HepG2 (cell line): Measurements from ENCODE around the gene AGER. TPM values are rescaled to one million over a fixed set of nuclear protein-coding genes. Genes with fewer than 3 reads are reported as not detected.

Experiments
- ATF3 ChIP-seq: sonication (generic); formaldehyde crosslinking; IDR thresholded peaks from 2 replicates; pipeline ENCODE4 v1.4.0; 2020; ENCODE audit warnings: missing genetic modification reagents
- ETV6 ChIP-seq: sonication (generic); formaldehyde crosslinking; conservative IDR thresholded peaks from 2 replicates; pipeline ENCODE4 v1.4.0; 2020; ENCODE audit warnings: missing genetic modification reagents
- JUN ChIP-seq: sonication (generic); formaldehyde crosslinking; IDR thresholded peaks from 2 replicates; pipeline ENCODE4 v1.4.0; 2020; ENCODE audit warnings: mild to moderate bottlenecking, missing genetic modification reagents
- JUND ChIP-seq: sonication (generic); formaldehyde crosslinking; IDR thresholded peaks from 2 replicates; pipeline ENCODE4 v1.8.0; 2022; ENCODE audit warnings: mild to moderate bottlenecking, missing genetic modification reagents
- SKIL ChIP-seq: sonication (generic); formaldehyde crosslinking; IDR thresholded peaks from 2 replicates; pipeline ENCODE4 v1.8.0; 2022; ENCODE audit warnings: missing genetic modification reagents, mild to moderate bottlenecking, moderate library complexity, borderline replicate concordance
- SNAPC4 ChIP-seq: sonication (generic); formaldehyde crosslinking; IDR thresholded peaks from 2 replicates; pipeline ENCODE4 v1.4.0; 2020; ENCODE audit warnings: mild to moderate bottlenecking, missing genetic modification reagents
- ZBTB37 ChIP-seq: sonication (generic); formaldehyde crosslinking; IDR thresholded peaks from 2 replicates; pipeline ENCODE4 v1.4.0; 2020; ENCODE audit warnings: mild to moderate bottlenecking, missing genetic modification reagents
- ZNF205 ChIP-seq: IDR thresholded peaks from 2 replicates; pipeline ENCODE4 v1.6.1; 2018; ENCODE audit warnings: missing biosample characterization, missing genetic modification reagents
- ZNF280B ChIP-seq: sonication (generic); formaldehyde crosslinking; IDR thresholded peaks from 2 replicates; pipeline ENCODE4 v1.5.0; 2020; ENCODE audit warnings: missing genetic modification reagents, mild to moderate bottlenecking, borderline replicate concordance
- polyA plus RNA-seq, 8 experiments: library from polyadenylated mRNA; depleted of rRNA in 3 of 8; stranded (reverse) in 7 of 8; unstranded in 1 of 8; fragments of >200 nt; fragmentation: Illumina TruSeq in 4 of 8; extraction: Trizol in 4 of 8; gene quantifications; 2 replicates each; pipeline versions ENCODE4 v1.2.1 to v1.2.3, GENCODE V29; 2011 to 2016; ENCODE audit warnings: low read depth in 4 of 8, missing spikeins in 1 of 8, mixed read lengths in 1 of 8; ENCODE audit not compliant: insufficient read depth in 1 of 8
- total RNA-seq, 5 experiments: library from RNA; depleted of rRNA; stranded (reverse); fragments of >200 nt; fragmentation: Illumina TruSeq; extraction: Trizol; gene quantifications; 2 replicates each; pipeline ENCODE4 v1.2.3, GENCODE V29; 2016; ENCODE audit warnings: low read depth in 1 of 5
- TF ChIP-seq, protein P1 (sequence below): sonication (generic); formaldehyde crosslinking; IDR thresholded peaks from 2 replicates; pipeline ENCODE4 v1.9.0; 2021; ENCODE audit warnings: missing genetic modification reagents, mild to moderate bottlenecking, borderline replicate concordance
- TF ChIP-seq, protein P2 (sequence below): sonication (generic); formaldehyde crosslinking; IDR thresholded peaks from 2 replicates; pipeline ENCODE4 v1.8.1; 2022; ENCODE audit warnings: low read depth, mild to moderate bottlenecking, missing genetic modification reagents

Gene AGER
- total and polyA plus RNA-seq, 2 of the 13 experiments (the other 11 are each of a cell fraction or from before 2014, with no cell fraction given): 1.9 to 5.1 TPM

DNA sequence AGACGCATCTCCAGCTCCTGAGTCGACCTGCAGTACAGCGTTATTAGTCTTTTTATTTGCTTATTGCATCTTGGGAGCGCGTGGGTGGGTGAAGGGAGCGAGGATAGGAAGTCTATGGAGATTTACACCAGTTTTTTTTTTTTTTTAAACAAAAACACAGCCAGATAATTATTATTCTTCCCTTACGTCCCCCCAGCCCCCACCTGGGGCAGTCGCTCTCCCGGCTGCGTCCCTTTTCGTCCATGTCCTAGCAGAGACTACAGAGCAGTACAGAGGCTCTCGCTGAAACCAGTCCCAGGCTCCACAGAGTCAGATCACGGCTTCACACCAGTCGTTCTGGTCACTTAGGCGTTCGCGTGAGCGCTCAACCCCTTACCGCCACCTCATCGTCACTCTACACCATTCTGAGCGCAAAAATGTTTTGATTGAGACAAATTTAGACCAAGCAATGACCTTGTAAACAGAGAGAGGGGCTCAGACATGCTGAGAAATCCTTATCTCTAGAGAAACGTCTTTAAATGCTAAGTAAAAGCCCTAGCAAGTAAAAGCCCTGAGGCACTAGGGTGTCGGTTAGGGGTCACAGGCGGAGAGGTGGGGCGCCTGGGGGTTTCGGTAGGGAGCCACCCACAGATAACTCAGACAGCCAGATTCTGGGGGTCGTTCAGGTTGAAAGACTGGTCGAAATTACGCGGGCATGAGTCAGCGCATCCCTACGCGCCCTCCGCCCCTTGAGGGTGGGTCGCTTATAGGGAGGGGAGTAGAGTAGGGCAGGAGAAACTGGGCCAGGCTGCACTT is 31.1 kb downstream of the AGER start (continued):
- no peak for TF ChIP-seq JUN (CRISPR knock-in tag)
- no peak for TF ChIP-seq SNAPC4 (CRISPR knock-in tag)
- no peak for TF ChIP-seq JUND (CRISPR knock-in tag)
- no peak for TF ChIP-seq ETV6 (CRISPR knock-in tag)
- 0 out of 2 replicates have a peak, but pooled peaks have one; percentile 35 for TF ChIP-seq SKIL
- TF ChIP-seq ZNF205: peak; percentile 56; the same call in 1 of the 2 replicates
- 0 out of 2 replicates have a peak, but pooled peaks have one; percentile 12 for TF ChIP-seq ZBTB37 (CRISPR knock-in tag)
- no peak for TF ChIP-seq ATF3 (CRISPR knock-in tag)
- TF ChIP-seq, protein P1, sequence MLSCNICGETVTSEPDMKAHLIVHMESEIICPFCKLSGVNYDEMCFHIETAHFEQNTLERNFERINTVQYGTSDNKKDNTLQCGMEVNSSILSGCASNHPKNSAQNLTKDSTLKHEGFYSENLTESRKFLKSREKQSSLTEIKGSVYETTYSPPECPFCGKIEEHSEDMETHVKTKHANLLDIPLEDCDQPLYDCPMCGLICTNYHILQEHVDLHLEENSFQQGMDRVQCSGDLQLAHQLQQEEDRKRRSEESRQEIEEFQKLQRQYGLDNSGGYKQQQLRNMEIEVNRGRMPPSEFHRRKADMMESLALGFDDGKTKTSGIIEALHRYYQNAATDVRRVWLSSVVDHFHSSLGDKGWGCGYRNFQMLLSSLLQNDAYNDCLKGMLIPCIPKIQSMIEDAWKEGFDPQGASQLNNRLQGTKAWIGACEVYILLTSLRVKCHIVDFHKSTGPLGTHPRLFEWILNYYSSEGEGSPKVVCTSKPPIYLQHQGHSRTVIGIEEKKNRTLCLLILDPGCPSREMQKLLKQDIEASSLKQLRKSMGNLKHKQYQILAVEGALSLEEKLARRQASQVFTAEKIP (CRISPR knock-in tag): no peak
- TF ChIP-seq ZNF280B (CRISPR knock-in tag): no peak
- TF ChIP-seq, protein P2, sequence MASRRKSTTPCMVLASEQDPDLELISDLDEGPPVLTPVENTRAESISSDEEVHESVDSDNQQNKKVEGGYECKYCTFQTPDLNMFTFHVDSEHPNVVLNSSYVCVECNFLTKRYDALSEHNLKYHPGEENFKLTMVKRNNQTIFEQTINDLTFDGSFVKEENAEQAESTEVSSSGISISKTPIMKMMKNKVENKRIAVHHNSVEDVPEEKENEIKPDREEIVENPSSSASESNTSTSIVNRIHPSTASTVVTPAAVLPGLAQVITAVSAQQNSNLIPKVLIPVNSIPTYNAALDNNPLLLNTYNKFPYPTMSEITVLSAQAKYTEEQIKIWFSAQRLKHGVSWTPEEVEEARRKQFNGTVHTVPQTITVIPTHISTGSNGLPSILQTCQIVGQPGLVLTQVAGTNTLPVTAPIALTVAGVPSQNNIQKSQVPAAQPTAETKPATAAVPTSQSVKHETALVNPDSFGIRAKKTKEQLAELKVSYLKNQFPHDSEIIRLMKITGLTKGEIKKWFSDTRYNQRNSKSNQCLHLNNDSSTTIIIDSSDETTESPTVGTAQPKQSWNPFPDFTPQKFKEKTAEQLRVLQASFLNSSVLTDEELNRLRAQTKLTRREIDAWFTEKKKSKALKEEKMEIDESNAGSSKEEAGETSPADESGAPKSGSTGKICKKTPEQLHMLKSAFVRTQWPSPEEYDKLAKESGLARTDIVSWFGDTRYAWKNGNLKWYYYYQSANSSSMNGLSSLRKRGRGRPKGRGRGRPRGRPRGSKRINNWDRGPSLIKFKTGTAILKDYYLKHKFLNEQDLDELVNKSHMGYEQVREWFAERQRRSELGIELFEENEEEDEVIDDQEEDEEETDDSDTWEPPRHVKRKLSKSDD (CRISPR knock-in tag): no peak
